Heart left ventricle (tissue), 16 donors: Measurements from ENCODE around the gene HID1. TPM values are rescaled to one million over a fixed set of nuclear protein-coding genes. Genes with fewer than 3 reads are reported as not detected.

ENCODE experiments used
- ATAC-seq, 4 donors: fragments of 200-7000 bp; cut with Tn5 transposase; one replicate each; pipeline ENCODE4 v1.9.1; 2020 to 2022; ENCODE audit warnings: moderate library complexity in 4 of 4, mild to moderate bottlenecking in 3 of 4, moderate number of reproducible peaks in 1 of 4
- DNase-seq, 5 donors: peaks; one replicate each; pipeline ENCODE4 v3.0.0-alpha.2; 2020
- H3K27ac ChIP-seq, 12 donors: fragments of 200-600 bp; sonication (generic) in 4 of 12; one replicate each; pipeline versions ENCODE4 v1.5.0 to v1.8.0; 2016 to 2022; ENCODE audit warnings: mild to moderate bottlenecking in 2 of 12
- H3K27me3 ChIP-seq, 9 donors: fragments of 200-600 bp; sonication (generic) in 2 of 9; one replicate each; pipeline versions ENCODE4 v1.5.1 to v1.8.0; 2016 to 2022; ENCODE audit warnings: mild to moderate bottlenecking in 3 of 9
- H3K36me3 ChIP-seq, 9 donors: fragments of 200-600 bp; sonication (generic) in 2 of 9; one replicate each; pipeline versions ENCODE4 v1.5.0 to v1.8.0; 2018 to 2022; ENCODE audit warnings: mild to moderate bottlenecking in 2 of 9
- H3K4me1 ChIP-seq, 12 donors: fragments of 200-600 bp; sonication (generic) in 4 of 12; one replicate each; pipeline versions ENCODE4 v1.5.0 to v1.8.0; 2016 to 2022; ENCODE audit warnings: mild to moderate bottlenecking in 3 of 12
- H3K4me3 ChIP-seq, 12 donors: fragments of 200-600 bp; sonication (generic) in 4 of 12; one replicate each; pipeline versions ENCODE4 v1.5.0 to v1.8.0; 2017 to 2022; ENCODE audit warnings: mild to moderate bottlenecking in 9 of 12, moderate library complexity in 4 of 12
- H3K9me3 ChIP-seq, 12 donors: fragments of 200-600 bp; sonication (generic) in 4 of 12; one replicate each; pipeline versions ENCODE4 v1.5.0 to v1.8.0; 2016 to 2022; ENCODE audit warnings: mild to moderate bottlenecking in 1 of 12
- CTCF ChIP-seq, 12 donors: fragments of 200-600 bp; sonication (generic) in 4 of 12; IDR thresholded peaks; one replicate each; pipeline versions ENCODE4 v1.5.0 to v1.8.0; 2018 to 2022; ENCODE audit warnings: antibody characterized with exemption in 12 of 12, mild to moderate bottlenecking in 5 of 12
- POLR2A ChIP-seq, 2 donors: fragments of 450-650 bp; IDR thresholded peaks; one replicate each; pipeline ENCODE4 v1.6.1; 2017; ENCODE audit warnings: antibody characterized with exemption in 2 of 2, mild to moderate bottlenecking in 2 of 2, moderate library complexity in 2 of 2
- WGBS, 4 donors: extraction: QIAGEN DNeasy Blood & Tissue Kit in 2 of 4; methylation state at CpG; one replicate each; pipeline versions ENCODE4 v1.1.5 to v1.1.7; 2013 to 2018; 5-methylcytosine and 5-hydroxymethylcytosine counted together
- intact Hi-C, 10 donors: fragments of 100-400 bp; cut with DNase I; formaldehyde crosslinking; loops; one replicate each; pipeline versions ENCODE4 v1.11.1 to v1.14.2; 2022
- polyA plus RNA-seq, 2 donors: library from polyadenylated mRNA; stranded (reverse); fragments of 200-250 nt; gene quantifications; one replicate each; pipeline ENCODE4 v1.2.3, GENCODE V29; 2013
- total RNA-seq, 9 donors: library from RNA; depleted of rRNA in 2 of 9; stranded (reverse); fragments of >200 nt in 2 of 9; fragmentation: NEBNext Ultra II Directional in 3 of 9; extraction: Animal tissue kit (Norgen Biotek cat#: 25700) in 3 of 9; gene quantifications; one replicate each; pipeline versions ENCODE4 v1.1.0 to v1.2.4, GENCODE V29; 2016 to 2023
- donor health status: ischemic (EF 13 %, LVEDD 7.1; RV severe dilation, severe dysfunction).
- donor health status: healthy with polysubstance abuse.
- donor health status: DM: no; HTN: yes; CAD: no.
- donor health status: DM: no; HTN: no; CAD: no.
- donor health status: ischemic (EF 25% LVEDD 6.9; RV normal size, moderate dysfunction).
- donor health status: ischemic (EF 25% LVEDD 5.7; RV mildly dilated, moderate dysfunction).
- donor health status: healthy.
- donor health status: DM: yes; HTN: yes; CAD: no.
- donor health status: ischemic (EF 35%, LVEDD 5.7; RV mildly dilated, moderate dysfunction).
- donor health status: nonischemic (EF 11% LVEDD 7.7; RV severe dilation, severe dysfunction).
- donor health status: DM: yes; HTN: yes; CAD: no.
- donor health status: PGD.
- donor health status: ischemic (EF 29% LVEDD 5.4; RV normal size, mild dysfunction).
- donor health status: nonischemic (EF 23%, LVEDD 6.1; RV moderate dilation, normal function).

HID1 gene
- total and polyA plus RNA-seq, 11 donors, result 5.7 to 15.7 (median 9.8) TPM

GRCh38 chr17:74904687-74905409, 67.7 kb downstream of the HID1 start:
- H3K36me3 ChIP-seq, result no peaks in the 10 kb centered on the region
- TF ChIP-seq POLR2A (IDR thresholded peaks at IDR 0.05) (no peak), CTCF (IDR thresholded peaks at IDR 0.05) (no peak)
- peaks cover 0 to 18% (median 3%) of the 10 kb centered on the region in 9 donors for H3K27me3 ChIP-seq
- no peaks in the 10 kb centered on the region for H3K9me3 ChIP-seq
- WGBS, 4 donors, result 76 to 80% (median 77%) methylated on average over 6 to 7 of the region's 7 CpGs
- intact Hi-C loops, result no loop called here
- H3K4me1 ChIP-seq, result no peaks in the 10 kb centered on the region
- H3K27ac ChIP-seq, result no peak overlapping the region
- DNase-seq (no peak), ATAC-seq (no peak)
- no peak overlapping the region for H3K4me3 ChIP-seq

- no peak for ATAC-seq
- no peak for DNase-seq
- 68 to 74% (median 72%) methylated on average over 5 to 6 of the region's 6 CpGs for WGBS, 4 donors
- TF ChIP-seq POLR2A (IDR thresholded peaks at IDR 0.05) (no peak), CTCF (IDR thresholded peaks at IDR 0.05) (no peak)
- Histone ChIP-seq H3K4me3 (no peak overlapping the region), H3K27ac (no peak overlapping the region), H3K27me3 (peaks cover 0 to 18% (median 3%) of the 10 kb centered on the region in 9 donors), H3K9me3 (no peaks in the 10 kb centered on the region), H3K4me1 (no peaks in the 10 kb centered on the region), H3K36me3 (no peaks in the 10 kb centered on the region)
- intact Hi-C loops, result no loop called here
These were observed 68.9 kb downstream of the HID1 start for GRCh38 chr17:74903671-74904070.

GRCh38 chr17:74903034-74903433, 69.5 kb downstream of the HID1 start:
- WGBS, 4 donors, result 84 to 93% (median 87%) methylated on average over 9 of the region's 9 CpGs
- intact Hi-C loops, result no loop called here

More at GRCh38 chr17:74903034-74903433, 69.5 kb downstream of the HID1 start:
- TF ChIP-seq CTCF (IDR thresholded peaks at IDR 0.05), result no peak
- TF ChIP-seq POLR2A (IDR thresholded peaks at IDR 0.05), result no peak
- no peaks in the 10 kb centered on the region for H3K4me1 ChIP-seq
- DNase-seq, result no peak
- no peaks in the 10 kb centered on the region for H3K9me3 ChIP-seq
- no peak overlapping the region for H3K4me3 ChIP-seq
- no peaks in the 10 kb centered on the region for H3K36me3 ChIP-seq
- H3K27me3 ChIP-seq, result peaks cover 0 to 18% (median 3%) of the 10 kb centered on the region in 9 donors
- no peak overlapping the region for H3K27ac ChIP-seq
- ATAC-seq, result no peak
